IPS-18a (cell line): ENCODE measurements around the gene CLN5.
A peak's percentile ranks its signal among the peaks of the same experiment; 100 is the strongest.
"Not testable (repeated sequence)": the region's sequence is repeated elsewhere in the genome, so short reads cannot be mapped to it uniquely, and the experiment has no call there.

Source experiments
- H3K27ac ChIP-seq: one replicate; pipeline ENCODE4 v1.5.1; 2013; ENCODE audit warnings: low read length
- H3K27me3 ChIP-seq: one replicate; pipeline ENCODE4 v1.6.1; 2013; ENCODE audit warnings: mild to moderate bottlenecking, low read length; ENCODE audit not compliant: control insufficient read depth, insufficient read depth
- H3K36me3 ChIP-seq: one replicate; pipeline ENCODE4 v1.6.1; 2013; ENCODE audit warnings: low read depth, low read length; ENCODE audit not compliant: control insufficient read depth
- H3K4me1 ChIP-seq: one replicate; pipeline ENCODE4 v1.6.1; 2013; ENCODE audit warnings: low read depth, low read length; ENCODE audit not compliant: control insufficient read depth
- H3K4me3 ChIP-seq: one replicate; pipeline ENCODE4 v1.5.1; 2013; ENCODE audit warnings: low read length
- H3K9ac ChIP-seq: one replicate; pipeline ENCODE4 v1.6.1; 2013; ENCODE audit warnings: mild to moderate bottlenecking, low read length, moderate library complexity
- H3K9me3 ChIP-seq: one replicate; pipeline ENCODE4 v1.6.1; 2013; ENCODE audit warnings: low read depth, low read length; ENCODE audit not compliant: control insufficient read depth

Gene CLN5

GRCh38 chr13:77008337-77008736 is 16.5 kb downstream of the CLN5 start:
- not testable (repeated sequence) for H3K4me3 ChIP-seq, H3K9me3 ChIP-seq, H3K27me3 ChIP-seq, H3K4me1 ChIP-seq, H3K9ac ChIP-seq, H3K27ac ChIP-seq
- H3K36me3 ChIP-seq = peaks cover 28% of the 10 kb centered on the region

- Histone ChIP-seq H3K27ac (no peak overlapping the region), H3K36me3 (peaks cover 35% of the 10 kb centered on the region), H3K9ac (no peak overlapping the region), H3K4me1 (no peaks in the 10 kb centered on the region), H3K27me3 (no peaks in the 10 kb centered on the region), H3K4me3 (no peak overlapping the region), H3K9me3 (no peaks in the 10 kb centered on the region)
Measured at GRCh38 chr13:77009011-77009410, 17.1 kb downstream of the CLN5 start.

GRCh38 chr13:77009719-77010118 is 17.8 kb downstream of the CLN5 start:
- H3K4me3 ChIP-seq, H3K27me3 ChIP-seq, H3K4me1 ChIP-seq, H3K9ac ChIP-seq, H3K9me3 ChIP-seq, H3K27ac ChIP-seq: not testable (repeated sequence)
- peaks cover 42% of the 10 kb centered on the region for H3K36me3 ChIP-seq

DNA sequence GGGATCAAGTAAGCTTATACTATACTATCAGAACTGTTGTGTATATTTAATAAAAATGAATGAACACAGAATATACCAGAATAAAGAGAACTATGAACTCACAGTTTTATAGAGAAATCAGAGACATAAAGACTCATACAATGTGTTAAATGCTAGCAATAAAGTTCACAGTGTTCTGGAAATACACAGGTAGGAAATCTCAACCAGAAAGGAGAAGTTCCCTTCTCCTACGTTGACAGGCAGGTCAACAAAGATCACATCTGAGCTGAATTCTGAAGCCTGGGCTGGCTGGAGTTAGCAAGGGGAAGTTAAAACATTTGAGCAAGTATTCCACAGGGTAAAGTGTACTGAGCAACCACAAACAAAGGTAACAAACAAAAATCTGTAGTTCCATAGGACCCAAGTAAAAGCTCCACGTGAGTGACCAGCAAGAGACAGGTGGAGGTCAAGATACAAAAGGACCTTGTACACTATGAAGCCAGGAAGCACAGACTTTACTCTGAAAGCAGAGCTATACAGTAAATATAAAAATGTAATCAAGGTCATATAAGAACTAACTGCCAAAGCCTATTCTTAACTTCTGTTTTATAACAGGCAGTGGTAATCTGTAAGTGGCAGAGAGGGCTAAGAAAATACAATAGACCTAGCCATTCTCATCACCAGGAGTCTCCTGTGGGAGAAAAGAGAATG is 22.1 kb downstream of the CLN5 start:
- no peaks in the 10 kb centered on the region for H3K27me3 ChIP-seq
- H3K4me3 ChIP-seq = no peak overlapping the region
- no peak overlapping the region for H3K27ac ChIP-seq
- no peaks in the 10 kb centered on the region for H3K9me3 ChIP-seq
- no peak overlapping the region for H3K9ac ChIP-seq
- no peaks in the 10 kb centered on the region for H3K4me1 ChIP-seq
- H3K36me3 ChIP-seq = peaks cover 65% of the 10 kb centered on the region

- Histone ChIP-seq H3K4me3 (no peak overlapping the region), H3K36me3 (peaks cover 62% of the 10 kb centered on the region), H3K9me3 (no peaks in the 10 kb centered on the region), H3K27me3 (no peaks in the 10 kb centered on the region), H3K4me1 (no peaks in the 10 kb centered on the region), H3K9ac (no peak overlapping the region), H3K27ac (no peak overlapping the region)
Measured at GRCh38 chr13:77014906-77015685, 23.2 kb downstream of the CLN5 start.

- H3K9ac ChIP-seq = no peak overlapping the region
- peaks cover 55% of the 10 kb centered on the region for H3K36me3 ChIP-seq
- no peaks in the 10 kb centered on the region for H3K9me3 ChIP-seq
- H3K4me1 ChIP-seq = no peaks in the 10 kb centered on the region
- no peaks in the 10 kb centered on the region for H3K27me3 ChIP-seq
- no peak overlapping the region for H3K27ac ChIP-seq
- no peak overlapping the region for H3K4me3 ChIP-seq
Measured at GRCh38 chr13:77016251-77016812, 24.5 kb downstream of the CLN5 start.

- Histone ChIP-seq H3K4me3 (no peak overlapping the region), H3K27me3 (no peaks in the 10 kb centered on the region), H3K36me3 (peaks cover 56% of the 10 kb centered on the region), H3K9me3 (no peaks in the 10 kb centered on the region), H3K4me1 (no peaks in the 10 kb centered on the region), H3K27ac (no peak overlapping the region), H3K9ac (no peak overlapping the region)
Measured at GRCh38 chr13:77016888-77017623, 25.2 kb downstream of the CLN5 start.

DNA sequence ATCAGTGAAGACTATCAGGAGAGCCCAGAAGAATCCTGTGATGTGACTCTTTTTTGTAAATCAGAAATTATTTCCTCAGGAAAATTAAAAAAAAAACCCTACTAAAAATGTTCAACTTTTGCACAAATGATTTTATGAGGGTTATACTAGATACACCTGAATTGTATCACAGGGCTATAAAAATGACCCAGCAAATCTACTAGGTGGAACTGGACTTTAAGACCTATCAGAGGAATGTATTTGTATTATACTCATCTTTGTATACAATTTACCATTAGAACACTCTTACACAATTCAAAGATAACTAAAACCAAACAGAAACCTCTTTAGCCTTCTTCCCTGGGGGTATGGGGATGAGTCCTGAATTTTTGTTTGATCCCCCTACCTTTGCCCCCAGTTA is 27.9 kb downstream of the CLN5 start:
- Histone ChIP-seq H3K4me3 (no peak overlapping the region), H3K4me1 (no peaks in the 10 kb centered on the region), H3K9ac (no peak overlapping the region), H3K36me3 (peaks cover 34% of the 10 kb centered on the region), H3K9me3 (no peaks in the 10 kb centered on the region), H3K27me3 (no peaks in the 10 kb centered on the region), H3K27ac (no peak overlapping the region)

DNA sequence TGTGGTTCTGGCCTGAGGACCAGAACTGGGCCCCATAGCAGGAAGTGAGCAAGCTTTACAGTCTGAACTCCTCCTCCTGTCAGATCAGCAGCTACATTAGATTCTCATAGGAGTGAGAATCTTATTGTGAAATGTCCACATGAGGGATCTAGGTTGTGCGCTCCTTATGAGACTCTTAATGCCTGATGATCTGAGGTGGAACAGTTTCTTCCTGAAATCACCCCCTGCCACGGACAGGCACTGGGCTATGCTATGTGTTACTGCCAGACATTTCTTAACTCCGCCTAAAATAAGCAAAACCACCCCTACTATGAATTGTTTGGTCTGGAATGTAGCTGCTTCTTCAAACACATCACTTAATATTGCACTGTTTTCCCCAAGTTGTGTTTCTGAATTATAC is 30.5 kb downstream of the CLN5 start:
- Histone ChIP-seq H3K27ac (no peak overlapping the region), H3K9me3 (no peaks in the 10 kb centered on the region), H3K27me3 (no peaks in the 10 kb centered on the region), H3K36me3 (peaks cover 10% of the 10 kb centered on the region), H3K4me3 (no peak overlapping the region), H3K4me1 (peaks cover 9% of the 10 kb centered on the region), H3K9ac (no peak overlapping the region)

DNA sequence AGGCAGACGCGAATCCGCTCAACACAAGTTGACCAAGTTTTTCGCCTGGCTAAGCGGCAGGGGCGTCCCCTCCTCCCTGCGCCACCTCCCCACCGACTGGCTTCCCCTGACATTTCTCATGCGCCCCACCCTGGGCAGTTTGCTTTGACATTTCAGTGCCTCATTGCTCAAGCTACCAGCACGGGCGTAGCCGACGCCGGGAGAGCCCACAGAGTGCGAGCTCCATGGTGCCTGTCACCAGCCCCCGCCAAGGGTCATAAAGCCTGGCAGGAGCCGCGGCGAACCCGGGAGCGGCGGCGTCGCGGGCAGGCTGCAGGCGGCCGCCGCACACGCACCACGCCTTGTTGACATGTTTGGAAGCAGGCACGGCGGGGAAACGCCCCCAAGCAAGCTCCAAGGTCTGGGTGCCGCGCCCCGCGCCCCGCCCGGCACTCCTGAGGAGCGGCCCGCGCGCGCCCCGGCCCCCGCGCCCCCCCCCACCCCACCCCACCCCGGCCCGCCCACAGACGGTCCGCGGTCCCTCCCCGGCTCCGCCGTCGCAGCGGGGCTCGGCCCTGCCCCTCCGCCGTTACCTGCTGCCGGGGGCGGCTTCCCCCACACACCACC is 34.5 kb downstream of the CLN5 start:
- H3K9me3 ChIP-seq = no peaks in the 10 kb centered on the region
- peaks cover 4% of the 10 kb centered on the region for H3K36me3 ChIP-seq
- peaks cover 14% of the 10 kb centered on the region for H3K4me1 ChIP-seq
- H3K4me3 ChIP-seq = peak overlapping the region; percentile 86
- H3K27ac ChIP-seq = no peak overlapping the region
- H3K27me3 ChIP-seq = peaks cover 9% of the 10 kb centered on the region
- H3K9ac ChIP-seq = peak overlapping the region; percentile 75
